Measurements from ENCODE around the gene XRCC4.

Gene XRCC4

DNA sequence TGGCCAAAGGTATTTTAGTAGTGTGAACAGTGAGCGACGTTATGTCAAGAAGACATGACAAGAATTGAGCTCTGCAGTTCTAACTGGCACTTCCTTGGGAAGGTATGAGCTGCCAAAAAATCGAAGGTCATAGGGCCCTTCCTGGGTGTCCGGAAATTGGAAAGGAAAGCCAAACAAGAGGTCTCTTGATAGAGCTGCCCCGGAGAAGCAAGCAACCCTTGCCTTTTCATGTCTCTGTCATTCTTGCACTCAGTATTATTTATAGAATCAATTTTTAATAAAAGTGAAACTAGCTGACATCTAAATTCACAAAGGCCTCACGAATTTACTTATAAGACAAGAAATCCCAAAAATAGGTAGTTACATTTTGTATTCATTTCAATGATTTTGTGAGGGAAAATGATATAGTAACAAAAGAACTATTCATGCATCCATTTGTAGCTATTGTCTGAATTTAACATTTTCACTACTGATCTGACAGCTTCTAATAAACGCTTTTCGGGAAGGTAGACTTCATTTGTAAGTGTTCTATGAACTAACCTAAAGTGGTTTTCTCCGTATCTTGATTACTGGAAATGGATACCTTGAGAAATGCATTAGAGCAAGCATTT is 280.4 kb downstream of the XRCC4 start:
- no peak for DNase-seq

DNA sequence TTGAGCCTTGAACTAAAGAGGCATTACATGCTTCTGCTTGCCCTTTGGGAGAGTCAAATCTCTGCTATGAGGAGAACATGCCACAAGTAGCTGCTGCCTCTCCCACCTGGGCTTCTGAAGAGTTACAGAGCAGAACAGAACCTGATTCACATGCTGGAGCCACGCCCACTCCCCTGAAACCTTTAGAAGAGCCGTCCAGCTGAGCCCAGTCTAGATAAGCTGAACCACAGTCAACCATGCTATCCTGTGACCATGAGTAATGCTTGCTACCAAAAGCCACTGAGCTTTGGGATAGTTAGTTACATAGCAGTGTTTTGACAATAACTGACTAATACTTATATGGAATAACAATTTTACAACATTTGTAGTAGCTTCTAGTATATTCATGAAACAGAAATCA is 283.2 kb downstream of the XRCC4 start:
- no peak for DNase-seq

DNA sequence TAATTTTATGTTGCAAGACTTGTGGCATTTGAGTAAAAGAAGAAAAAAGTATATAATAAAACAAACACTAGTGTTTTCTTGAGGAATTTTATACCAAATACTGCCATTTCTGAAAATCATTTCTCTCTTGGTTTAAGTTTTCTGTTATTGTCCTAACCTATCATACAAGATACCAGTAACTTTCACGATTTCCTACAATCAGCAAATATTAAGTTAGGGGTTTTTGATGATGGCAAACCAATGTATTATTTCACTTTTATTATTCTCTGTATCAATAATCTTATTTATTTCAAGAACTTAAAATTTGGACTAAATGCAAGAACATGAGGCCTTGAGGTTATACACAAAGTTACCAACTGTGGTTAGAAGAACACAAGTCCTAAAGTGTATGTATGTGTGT is 285.2 kb downstream of the XRCC4 start:
- no peak for DNase-seq

DNA sequence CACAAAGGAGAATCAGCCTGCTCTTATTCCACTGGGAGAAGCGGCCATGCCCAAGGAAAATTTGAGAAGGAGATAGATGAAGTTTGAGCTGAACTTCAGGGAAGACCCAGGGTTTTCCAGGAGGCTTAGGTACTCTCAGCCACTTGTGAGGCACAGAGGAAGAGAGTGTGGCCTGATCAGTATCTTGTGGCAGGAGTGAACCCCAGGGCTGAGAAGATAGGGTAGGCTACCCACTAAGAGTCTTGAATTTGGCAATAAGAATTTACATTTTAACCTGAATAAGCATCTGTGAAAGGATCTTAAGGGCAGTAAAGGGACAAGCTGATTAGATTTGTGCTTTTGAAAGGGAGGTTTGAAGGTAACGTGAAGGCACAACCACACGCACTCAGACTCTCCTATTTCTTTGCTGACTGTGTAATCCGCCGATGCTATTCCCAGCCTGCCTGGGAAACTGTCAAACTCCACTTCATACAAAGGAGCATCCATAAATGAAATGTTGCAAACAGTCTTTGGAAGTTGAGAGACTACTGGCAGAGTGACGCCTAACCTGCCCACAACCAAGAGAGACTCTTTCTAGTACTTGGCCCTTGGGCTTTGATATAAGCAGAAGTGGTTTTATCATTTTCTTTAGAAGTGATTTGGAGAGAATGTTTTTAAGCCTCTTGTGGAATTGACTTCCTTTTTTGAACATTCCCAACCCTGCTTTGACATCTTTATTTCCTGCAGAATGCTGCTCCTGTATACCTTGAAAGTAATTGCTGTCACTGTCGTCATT is 286.0 kb downstream of the XRCC4 start:
- no peak for DNase-seq

DNA sequence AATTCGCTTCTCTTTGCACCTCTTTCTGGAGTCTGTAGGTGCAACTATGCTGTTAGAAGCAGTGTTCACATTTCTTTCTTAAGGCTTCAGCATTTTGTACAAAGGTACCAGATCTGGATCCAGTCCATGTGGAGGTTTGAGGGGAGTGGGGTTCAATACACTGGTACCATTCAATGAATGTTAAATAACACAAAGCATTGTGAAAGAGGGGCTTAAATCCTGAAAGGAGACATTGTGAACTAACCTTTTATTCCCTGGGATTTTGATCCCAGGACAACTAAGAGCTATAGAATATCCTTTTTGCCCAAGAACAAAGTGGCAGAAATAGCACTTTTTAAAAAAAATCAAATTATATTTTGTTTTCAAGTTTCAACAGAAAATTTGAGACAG is 286.5 kb downstream of the XRCC4 start:
- no peak for DNase-seq

DNA sequence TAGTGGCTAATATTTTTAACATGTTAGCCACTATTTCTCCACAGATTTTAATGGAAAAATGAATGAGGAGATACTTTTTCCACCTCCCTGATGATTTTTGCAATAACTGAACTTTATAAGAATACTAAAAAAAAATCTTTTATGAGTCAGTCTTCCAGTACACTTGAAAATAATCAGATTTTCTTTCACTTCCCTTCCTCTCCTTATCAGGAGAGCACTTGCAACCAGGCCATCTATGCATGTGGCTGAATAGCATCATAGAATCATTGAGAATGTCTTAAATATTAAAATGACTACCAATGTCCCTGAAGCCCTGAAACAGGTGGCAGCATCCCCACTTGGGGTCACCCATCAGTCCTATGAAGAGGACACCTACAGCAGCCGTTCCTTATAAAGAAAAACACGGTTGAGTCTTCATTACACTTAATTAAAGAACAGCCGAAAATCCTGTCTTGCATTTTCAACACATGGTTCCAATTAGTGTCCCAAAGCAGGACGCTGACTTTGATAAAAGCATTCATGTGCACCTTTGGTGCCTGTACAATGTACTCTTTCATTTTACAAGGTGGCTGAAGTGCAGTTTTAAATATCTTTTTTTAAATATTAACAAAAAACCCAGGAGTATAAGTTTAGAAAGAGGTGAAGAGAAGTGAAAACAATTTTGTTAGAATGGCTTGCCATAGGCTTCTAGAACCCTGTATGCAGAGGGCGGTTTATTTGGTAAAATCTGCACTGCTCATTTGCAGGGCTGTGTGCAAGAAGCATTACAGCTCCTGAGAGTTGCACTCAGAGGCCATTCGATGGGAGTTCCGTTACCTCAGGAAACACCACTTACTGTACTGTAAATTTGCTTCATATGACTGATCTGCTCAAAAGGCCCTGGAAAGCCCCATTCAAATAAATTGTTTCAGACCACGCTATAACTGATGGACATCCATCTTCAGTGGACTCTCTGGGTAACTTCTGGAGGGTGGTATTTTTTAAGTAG is 287.3 kb downstream of the XRCC4 start:
- no peak for DNase-seq

DNA sequence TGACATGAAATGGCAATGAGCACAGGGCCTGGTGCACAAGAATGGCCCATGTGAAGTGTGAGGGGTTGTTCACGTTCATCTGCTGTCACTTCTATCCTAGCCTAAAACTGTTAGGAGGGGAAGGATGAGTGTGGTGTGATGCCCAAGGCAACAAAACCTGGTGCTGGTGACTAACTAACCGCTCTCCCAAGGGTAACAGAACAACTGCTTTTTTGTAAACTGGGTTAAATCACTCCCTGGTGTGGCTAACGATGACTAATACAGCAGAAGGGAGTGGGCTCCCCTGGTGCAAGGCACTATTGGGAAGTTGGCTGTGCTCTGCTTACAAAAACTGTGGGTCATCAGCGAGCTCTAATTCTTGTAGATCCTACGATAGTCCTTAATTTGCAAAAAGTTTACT is 291.0 kb downstream of the XRCC4 start:
- DNase-seq: no peak

DNA sequence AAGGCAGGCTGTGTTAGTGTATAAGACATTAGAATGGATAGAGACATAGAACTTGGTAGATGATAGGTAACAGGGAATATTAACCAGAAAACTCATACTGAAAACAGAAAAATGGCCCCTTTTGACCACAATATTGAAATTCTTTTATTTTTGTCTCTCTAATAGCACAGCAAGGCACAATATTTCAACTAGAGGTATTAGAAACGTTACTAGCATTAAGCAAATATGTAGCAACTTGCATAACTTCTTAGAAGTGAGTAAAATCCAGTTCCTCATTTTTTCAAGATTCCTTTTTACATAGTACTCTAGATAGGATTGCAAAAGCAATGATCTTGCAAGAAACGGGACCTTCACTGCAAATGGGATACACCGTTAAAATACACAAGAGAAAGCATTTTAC is 291.5 kb downstream of the XRCC4 start:
- DNase-seq: no peak

DNA sequence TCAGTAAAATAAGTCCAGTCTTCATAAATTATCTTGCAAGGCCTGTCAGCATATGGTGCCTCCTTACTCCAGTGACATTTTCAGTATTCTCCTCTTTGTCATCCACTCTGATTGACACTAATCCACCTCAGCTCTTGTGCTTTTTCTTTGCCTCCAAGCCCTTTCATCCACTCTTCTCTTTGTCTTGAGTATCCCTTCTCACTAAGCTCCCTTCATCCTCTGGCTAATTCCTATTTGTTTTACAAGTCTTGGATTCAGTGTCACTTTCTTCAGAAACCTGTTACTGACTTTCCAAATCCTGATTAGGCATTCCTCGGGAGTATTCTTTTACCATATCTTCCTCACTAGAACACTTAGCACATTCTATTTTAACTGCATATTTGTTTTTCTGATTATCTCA is 293.6 kb downstream of the XRCC4 start:
- DNase-seq: no peak

DNA sequence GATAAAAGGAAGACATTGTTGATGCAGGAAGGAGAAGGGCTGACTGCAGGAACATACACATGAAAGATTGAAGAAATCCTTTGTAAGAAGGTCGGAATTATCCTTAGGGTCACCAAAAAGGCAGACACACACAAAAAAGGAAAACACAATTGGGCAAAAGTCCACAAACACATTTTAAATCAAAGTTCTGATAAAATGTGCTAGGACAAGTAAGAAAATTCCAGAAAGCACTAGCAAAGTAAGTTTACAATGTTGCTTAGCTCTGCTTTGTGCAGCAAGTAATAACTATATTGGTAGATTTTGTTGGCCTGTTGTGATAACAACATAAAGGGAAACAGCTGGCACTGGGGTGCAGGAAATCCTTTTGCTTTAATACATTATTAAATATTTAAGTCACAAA is 294.4 kb downstream of the XRCC4 start:
- no peak for DNase-seq

DNA sequence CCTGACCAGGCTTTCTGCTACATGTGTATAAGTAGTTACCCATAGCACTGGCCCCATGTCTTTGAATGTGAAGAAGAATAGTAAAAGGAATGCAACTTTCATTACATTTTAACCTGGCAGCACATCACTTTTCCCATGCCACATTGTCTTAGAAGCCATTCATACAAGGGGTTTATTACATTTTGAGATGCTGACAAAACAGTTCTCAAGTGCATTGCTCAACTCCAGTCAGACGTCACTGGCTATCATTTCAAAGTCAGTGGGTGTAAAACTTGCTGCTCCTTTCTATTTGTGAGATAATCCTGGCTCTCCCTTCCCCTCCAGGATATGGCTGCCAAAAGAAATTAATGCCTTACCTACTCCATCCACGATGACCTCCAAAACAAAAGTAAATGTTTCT is 297.2 kb downstream of the XRCC4 start:
- DNase-seq: no peak

DNA sequence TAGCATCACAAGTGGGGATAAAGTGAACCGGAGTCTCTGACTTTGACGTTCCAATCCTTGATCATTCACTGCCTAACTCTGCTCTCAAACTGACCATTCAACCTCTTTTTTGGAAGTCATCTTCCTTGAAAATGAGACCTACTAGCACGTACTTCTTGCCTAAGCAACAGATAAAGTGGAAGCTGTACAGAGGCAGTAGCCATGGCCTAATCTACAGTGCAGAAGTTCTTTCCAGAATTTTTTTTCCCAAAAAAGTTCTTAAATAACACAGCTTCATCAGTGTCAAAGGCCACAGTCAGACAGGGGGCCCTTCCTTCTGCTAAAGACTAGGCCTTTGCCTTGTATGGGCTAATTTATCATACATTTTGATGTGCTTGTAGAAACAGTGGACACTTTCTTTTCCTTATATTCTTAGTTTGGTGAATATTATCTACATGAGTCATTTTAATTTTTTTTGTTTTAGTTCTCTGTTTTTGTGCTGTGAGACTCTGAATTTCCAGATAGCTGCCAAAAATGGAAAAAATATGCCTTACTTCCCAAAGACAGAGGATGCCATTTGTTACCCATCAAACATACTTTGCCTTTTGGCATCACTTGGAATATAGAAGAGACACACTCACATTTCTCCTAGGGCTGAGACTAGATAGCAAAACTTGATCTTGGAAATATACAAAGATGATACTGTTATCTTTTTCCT is 297.9 kb downstream of the XRCC4 start:
- DNase-seq: no peak

DNA sequence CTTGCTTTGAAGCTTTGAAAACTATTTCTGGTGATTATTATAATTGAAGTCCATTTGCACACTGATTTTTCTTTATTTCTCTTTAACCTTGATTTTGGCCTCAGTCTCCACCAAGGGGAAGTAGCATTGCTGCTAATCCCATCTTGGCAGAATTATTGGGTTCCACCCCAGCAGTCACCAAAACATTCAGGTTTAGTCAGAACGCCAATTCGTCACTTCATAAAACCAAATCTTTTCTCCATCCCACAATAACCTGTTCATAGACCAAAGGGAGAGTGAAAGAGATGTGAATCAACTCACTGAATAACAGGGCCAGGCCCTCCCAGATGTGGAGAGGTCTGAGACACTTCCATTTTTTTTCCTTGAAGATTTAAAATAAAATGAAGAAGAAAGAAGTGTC is 299.1 kb downstream of the XRCC4 start:
- DNase-seq: no peak

DNA sequence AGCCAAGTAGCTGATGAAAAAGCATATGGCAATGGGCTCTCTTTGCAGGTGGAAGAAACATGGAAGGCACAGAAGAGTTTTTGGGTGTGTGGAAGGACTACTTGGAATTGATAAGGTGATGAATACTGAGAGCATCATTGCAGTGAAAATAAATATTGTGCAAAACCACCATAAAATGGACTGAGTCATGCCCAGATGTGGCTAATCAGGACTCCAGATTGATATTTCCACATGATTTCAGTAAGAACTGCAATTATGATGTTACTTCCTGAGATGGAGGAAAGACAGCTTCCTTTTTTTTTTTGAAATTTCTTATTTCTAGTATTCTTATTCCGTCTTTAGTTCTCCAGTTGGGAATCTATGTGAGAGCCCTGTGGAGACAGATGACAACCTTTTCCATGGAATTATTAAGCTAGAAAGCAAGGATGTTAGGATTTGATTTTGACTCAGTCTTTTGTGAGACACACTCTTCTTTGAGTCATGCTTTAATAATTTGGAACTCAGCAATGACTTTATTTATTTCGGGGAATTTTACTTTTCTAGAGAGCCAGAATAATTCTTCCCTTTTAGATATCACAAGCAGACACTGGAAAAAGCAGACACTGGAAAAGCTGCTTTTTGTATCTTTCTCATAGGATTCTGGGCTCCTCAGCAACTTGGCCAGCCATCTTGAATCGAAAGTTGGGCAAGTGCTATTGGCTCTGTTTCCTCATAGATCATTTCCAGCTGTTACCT is 300.0 kb downstream of the XRCC4 start:
- DNase-seq: no peak

DNA sequence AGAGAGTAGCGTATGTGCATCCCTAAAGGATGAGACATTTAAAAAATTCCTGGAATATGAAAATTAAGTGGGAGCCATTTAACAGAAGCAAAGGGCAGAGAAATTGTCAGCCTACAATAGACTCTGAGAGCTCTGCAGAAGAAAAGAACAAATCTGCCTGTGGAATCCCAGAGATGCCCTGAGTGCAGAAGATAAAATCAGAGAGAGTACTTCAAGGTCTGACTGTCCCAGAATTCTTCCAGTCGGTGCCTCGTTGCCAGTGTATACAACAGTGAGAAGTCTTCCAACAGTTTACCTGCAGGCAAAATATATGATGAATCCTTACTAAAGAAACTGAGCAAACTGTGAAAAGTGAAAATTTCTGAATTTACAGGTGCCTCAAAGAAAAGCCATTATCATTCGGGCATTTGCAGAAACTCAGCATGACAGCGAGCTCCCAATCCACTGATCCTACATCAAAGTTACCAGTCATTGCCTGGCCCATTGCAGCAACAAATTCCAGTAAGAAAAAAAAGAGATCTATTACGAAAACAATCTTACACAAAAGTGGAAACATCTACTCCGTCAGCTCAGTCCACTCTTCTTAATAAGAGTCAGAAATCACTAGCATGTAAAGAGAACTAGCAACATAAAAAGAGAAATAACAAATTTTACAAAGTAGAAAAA is 301.4 kb downstream of the XRCC4 start:
- no peak for DNase-seq

DNA sequence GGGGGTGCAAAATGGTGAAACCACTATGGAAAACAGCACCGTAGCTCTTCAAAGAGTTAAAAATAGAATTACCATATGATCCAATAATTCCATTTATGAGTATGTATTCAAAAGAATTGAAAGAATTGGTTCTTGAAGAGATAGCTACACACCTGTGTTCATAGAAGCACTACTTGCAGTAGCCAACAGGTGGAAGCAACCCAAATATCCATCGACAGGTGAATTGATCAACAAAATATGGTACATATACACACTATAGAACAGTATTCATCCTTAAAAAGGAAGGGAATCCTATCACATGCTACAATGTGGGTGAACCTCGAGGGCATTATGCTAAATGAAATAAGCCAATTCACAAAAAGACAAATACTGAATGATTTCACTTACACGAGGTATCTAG is 308.5 kb downstream of the XRCC4 start:
- no peak for DNase-seq

DNA sequence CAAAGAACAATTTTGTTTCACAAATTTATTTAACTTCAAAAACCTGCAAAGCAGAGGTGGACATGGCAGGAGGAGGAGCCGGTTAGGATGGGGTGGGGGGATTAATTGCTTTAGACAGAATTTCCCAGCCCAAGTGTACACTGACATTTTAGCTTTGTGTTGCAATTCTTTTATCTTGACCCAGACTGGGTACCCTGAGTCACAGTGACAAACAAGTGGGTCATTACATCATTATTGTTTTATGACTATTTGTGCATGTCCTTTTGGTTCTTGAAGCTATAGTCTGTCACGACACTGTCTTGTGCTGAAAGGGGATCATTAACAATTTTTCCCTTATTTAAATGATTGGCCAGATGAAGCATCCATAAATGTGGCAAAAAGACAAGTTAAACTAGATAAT is 309.7 kb downstream of the XRCC4 start:
- no peak for DNase-seq

DNA sequence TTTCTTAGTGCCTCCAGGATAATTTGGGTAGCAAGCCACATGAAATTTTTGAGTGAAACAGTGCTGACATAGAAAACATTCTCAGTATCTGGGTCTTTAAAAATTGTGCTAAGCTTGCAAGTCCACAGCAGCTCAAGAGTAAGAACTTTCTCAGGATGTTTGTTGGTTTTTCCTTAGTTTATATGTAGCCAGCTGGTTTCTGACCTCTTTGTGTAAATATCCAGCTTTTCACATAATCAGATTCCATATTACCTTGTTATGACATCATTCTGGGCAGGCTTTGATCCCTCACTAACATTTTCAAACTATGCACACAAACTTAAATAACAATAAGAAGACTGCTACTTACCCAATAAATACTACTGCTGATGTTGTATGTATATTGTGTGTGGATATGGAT is 311.3 kb downstream of the XRCC4 start:
- DNase-seq: no peak

DNA sequence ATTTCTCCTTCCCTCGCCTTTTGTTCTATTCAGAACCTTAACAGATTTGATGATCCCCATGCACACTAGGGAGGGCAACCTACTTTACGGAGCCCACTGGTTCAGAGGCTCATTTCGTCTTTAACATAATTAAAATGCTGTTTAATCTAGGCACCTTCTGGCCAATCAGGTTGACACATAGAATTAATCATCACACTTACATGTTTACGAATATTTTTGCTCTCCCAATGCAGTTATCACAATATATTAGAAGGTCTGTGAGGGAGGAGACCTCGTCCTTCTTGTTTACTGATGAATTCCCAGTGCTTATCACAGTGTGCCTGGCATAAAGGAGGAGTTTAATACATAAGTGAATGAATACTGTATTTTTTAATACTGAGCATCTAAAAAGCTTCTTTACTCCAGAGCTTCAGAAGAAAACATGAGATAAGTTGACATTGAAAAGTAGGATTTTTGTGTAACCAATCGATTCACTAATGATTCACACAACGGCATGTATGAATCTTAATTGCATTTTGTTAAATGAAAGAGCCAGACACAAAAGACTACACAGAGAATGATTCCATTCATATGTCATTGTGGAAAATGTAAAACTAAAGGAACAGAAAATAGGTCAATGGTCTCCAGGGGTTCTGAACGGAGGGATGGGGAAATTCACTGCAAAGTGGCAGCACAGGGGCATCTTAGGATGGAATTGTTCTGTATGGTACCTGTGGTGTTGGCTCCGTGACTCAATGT is 315.6 kb downstream of the XRCC4 start:
- no peak for DNase-seq

DNA sequence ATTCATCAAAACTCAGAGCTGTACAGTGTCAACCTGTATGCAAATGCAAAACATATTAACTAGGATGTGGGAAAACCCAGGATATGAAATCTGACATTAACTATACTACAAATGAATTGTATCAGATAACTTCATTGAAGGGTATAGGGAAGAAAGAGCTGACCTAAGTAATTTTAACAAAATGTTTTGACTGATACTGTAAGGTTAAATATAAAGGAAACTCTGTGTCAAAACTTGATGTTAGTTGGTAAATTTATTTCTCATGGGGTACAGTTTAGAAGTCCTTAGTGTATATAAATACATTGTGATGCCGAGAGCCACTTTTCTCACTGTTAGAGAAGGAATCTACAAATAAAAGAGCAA is 316.1 kb downstream of the XRCC4 start:
- no peak for DNase-seq

DNA sequence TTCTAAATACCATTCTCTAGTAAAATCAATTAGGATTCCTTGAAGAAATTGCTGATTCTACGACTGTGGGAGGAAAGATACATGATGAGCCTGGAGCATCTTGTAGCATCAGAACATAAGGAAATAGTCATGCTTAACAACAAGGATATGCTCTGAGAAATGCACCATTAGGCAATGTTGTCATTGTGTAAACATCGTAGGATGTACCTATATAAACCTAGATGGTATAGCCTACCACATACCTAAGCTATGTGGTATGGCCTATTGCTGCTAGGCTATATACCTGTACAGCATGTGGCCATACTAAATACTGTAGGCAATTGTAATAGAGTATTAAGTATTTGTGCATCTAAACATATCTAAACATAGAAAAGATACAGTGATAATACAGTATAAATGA is 316.8 kb downstream of the XRCC4 start:
- DNase-seq: no peak
